CD4-positive, alpha-beta T cell treated with Interleukin-10 for 1 hour (primary cell): ENCODE data around the gene ACVR1.

Source experiments
- DNase-seq: peaks from one replicate; pipeline ENCODE4 v3.0.0-alpha.2; 2020

The ACVR1 gene

DNA sequence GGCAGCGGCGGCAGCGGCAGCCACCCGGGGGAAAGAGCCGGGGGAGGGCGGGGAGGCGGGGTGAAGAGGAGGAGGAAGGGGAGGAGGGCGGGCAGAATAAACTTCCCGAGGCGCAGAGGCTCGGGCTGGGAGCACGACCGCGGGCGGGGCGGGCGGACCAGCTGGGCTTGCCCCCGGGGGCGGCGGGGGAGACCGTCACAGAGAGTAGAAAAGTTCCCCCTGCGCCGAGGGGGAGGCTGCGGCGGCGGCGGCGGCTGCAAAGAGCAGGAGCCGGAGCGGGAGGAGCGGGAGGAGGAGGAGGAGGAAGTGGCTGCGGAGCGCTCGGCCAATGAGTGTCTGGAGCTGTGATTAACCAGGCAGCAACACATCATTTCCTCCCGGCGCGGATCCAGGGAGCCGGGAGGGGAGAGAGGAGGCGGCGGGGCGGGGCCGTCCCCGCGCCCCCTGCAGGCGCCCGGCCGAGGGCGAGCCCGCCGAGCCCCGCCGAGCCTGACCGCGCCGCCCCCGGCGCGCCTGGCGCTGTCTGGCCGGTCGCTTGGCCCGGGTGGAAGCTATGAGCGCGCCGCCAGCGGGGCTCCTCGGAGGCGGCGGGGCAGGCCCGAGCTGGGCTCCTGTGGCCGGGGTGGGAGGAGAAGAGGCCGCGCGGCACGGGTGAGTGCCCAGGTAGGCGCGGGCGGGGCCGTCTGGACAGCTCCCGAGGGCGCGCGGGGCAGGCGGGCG is at the start of gene ACVR1:
ACVR1 (minus strand) TSS at position 265 of the 720 bp plus-strand sequence. CDS start 76,837 bp downstream, outside the sequence.
- peak; percentile 88 for DNase-seq

DNA sequence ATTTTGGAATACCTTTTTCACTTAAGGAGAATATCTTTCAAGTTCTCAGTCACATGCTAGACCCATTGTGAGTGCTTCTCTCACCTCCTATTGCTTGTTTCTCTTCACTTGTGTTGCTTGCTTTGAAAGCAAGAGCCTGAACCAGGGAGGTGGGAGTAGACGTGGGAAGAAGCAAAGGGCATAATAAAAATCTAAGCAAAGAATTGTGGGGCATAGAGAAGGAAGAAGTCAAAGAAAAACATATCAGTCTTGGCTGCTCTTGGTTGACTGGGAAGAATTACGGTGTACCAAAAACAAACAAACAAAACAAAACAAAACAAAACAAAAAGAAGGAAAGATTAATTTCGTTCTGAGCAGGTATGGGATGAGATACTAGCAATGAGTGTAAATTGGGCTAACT is 48.9 kb upstream of the ACVR1 start:
- no peak for DNase-seq

DNA sequence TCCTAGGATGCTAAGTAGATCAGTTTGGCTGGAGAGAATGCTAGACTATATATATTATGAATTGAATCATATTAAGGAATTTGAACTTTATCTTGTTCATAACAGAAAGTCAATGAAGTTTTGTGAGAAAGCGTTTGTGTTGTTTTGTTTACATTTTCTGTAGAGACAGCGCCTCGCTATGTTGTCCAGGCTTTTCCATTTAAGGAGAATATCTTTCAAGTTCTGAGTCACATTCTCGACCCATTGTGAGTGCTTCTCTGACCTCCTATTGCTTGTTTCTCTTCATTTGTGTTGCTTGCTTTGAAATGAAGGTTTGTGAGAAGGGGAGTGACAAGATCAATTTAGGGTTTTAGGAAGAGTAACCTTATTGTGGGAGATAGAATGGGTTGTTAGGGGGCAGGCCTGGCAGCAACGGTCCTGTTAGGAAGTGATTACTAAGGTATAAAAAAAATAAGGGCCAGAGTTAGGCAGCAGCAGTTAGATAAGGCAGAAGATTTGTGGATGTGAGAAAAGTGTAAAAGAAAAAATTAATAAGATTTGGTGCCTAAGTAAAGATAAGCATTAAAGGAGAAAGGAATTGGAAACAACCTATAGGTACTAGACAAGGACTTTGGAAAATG is 47.6 kb upstream of the ACVR1 start:
- no peak for DNase-seq

DNA sequence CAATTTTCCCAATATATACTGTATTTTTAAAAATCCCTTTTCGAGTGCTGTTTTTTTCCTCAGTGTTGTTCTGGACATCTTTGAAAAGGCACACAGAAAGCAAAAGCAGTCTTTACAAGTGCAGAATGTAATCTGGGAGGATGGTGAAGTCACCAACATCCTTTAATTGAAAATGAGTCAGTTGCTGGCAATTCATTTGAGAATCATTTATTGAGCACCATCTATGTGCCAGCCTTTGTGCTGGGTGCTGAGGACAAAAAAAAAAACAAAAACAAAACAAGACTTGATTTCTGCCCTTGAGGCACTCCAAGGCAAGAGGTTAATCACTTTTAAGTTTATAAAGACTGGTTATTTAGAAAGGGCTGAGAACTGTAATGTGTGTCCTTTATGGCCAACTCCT is 46.7 kb upstream of the ACVR1 start:
- DNase-seq, result no peak

DNA sequence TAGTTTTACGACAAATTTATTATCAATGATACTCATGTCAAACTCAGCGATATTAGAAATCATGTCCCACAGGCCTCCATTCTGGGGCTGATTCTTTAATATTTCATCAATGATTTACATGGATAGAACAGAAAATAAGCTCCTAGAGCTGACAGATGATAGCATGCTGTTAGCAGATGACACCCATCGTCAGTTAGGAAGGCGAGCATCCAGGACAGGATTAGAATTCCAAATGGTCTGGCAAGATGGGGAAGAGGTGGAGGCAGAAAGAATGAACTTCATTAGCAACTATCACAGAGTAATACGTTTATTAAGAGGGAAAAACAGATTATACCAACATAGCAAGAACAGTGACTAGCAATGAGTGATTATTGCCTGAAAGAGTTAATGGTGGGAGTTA is 46.2 kb upstream of the ACVR1 start:
- DNase-seq, result no peak

DNA sequence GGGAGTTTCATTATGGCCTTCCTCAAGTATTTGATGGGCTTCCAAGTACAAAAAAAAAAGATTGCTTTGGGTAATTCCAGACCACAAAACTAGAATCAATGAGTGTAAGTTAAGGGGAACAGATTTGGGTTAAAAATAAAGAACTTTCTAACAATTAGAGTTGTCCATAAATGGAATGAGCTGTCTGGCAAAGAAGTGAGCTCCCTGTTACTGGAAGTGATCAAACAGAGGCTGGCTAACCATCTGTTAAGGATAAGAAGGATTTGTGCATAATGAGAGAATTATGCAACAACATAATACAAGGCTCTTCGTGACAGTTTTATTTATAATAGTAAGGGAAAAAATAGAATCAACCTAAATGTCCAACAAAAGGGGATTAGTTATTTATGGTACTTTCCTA is 44.6 kb upstream of the ACVR1 start:
- no peak for DNase-seq

DNA sequence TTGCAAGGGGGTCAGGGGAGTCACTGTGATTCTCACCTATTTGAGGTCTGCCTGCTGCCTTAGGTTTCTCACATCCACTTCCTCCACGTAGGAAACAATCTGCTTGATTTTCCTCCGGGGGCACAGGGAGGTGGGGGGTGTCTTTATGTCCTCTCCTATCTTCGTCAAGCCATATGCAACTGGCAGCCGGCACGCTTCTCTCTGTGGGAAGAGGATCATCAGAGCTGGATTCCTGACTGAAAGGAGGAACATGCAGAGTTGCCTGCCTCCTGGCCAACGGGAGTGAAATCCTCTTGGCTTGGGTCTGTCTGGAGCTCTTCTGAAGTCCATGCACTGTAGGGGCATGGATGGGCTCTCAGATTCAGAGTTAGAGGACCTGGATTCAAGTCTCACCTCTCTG is 43.1 kb upstream of the ACVR1 start:
- DNase-seq, result no peak

DNA sequence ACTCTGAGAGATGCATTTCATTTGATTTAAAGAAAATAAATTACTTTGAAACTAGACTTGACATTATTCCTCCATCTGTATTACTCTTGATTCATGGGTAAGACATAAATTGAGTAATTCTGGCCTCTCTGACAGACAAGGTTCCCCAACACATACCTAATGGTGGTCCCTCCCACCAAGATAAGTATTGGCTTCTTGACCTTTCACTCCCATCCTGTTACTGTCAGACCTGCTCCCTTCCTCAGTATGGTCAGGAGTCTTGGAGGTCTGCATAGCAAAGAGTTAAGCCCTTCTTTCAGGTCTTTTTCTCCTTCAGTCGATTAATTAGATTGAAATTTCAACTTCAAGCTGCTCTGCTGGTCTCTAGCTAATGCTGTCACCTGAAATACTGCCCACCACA is 42.2 kb upstream of the ACVR1 start:
- no peak for DNase-seq

DNA sequence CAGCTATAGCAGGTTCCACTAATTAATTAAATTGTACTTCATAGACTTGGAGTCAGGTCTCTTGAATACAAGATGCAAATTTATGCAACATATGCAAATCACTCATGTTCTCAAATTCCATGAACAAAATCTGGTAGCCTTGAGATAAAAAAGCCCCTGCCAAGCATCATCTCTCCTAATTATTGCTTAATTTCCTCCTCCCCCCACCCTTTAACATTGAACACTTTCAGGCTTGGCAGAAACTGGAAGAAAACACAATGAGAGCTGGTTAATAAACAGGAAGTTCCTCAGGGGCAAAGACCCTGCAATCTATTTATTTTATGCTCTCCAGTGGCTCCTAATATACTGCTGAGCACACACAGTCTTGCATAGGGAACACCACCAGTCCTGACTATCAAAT is 35.6 kb upstream of the ACVR1 start:
- no peak for DNase-seq

DNA sequence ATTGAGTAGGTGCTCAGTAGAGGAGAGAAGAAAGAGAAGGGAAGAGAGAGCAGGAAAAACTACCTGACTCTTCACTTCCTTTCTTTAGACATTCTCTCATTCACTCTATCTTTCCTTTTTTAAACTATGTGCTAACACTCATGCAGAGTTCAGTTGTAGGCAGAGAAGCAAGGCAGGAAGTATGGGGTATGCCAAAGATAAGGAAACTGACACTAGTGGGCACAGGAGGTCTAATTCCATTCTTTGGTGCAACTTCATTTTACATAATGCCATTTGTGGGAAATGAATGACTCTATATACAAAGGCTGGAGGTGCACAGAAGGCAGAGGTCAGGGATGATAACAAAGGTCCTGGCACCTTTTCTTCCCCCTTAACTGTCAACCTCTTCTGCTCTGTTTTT is 35.1 kb upstream of the ACVR1 start:
- no peak for DNase-seq

DNA sequence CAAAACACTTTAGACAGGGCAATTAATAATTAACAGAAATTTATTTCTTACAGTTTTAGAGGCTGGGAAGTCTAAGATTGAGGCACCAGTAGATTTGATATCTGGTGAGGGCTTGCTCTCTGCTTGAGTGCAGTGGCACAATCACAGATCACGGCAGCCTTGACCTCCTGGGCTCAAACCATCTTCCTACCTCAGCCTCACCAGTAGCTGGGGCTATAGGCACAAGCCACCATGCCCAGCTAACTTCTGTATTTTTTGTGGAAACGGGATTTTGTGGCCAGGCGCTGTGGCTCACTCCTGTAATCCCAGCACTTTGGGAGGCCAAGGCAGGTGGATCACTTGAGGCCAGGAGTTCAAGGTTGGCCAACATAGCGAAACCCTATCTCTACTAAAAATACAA is 29.0 kb upstream of the ACVR1 start:
- DNase-seq, result no peak

DNA sequence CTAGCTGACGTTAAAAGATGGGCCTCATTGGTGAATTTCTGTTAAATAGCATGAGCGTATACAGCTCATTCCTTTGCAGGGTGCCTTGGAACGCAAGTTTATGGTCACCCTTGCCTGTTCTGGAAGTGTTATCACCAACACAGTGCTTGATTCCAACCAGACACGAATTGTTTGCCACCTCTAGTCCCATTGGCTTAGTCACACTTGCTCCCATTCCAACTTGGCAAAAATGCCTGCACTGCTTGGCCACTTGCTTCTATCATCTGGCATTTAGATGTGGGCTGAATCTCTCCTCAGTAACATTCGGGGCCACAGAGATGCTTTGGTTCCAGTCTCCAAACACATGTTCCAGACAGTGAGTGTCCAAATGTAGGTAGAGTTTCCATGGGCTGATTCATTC is 27.5 kb upstream of the ACVR1 start:
- DNase-seq, result no peak

DNA sequence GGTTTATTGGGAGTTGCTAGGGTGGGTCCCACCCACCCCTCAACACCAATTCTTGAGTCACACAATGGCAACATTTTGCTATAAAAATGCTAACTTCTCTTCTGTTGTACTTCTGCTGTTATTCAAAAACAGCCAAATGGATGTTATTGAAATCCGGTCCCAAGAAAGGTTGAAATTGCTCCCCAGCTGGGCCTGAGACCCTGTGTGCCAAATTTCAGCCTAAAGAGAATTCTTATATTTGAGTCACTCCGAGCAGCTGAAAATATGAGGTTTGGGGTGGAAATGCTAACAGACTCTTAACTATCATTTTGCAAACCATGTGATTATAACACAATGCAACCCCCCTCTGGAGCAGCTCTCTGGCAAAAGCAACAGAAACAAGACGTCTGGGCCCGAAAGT is 27.0 kb upstream of the ACVR1 start:
- no peak for DNase-seq

DNA sequence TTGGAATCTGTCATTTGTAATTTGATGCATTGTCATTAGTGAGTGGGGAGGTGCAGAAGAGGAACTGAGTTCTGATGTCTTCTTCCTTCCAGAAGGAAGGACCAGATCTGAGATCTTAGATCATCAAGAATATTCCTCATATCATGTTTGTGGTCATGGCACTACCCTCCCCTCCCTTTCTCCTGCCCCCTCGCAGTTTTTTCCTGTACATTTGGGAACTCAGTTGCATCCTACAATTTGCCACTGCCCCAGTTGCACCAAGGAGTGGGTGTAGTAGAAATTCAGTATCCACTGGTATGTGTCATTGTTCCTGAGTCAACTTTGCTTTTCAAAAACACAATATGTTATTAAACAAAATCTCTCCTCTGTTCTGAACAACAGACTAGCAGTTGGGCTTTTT is 26.6 kb upstream of the ACVR1 start:
- no peak for DNase-seq

DNA sequence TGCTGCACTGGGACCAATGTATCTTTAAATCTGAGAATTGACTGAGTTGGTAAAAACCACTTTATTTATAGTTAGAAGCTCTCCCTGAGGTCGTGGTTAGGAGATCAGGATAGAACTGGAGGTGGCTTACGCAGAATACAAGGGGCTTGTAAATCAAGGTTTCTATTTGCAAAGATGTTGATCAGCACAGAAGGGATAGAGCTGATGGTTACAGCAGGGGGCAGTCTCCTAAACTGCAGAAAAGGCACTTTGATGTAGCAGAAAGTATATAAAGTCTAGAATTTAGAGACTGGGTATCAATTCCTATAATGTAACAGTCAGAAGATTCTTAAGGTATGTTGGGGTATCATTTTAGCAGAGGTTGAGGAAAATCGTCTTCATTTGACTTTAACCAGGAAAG is 25.2 kb upstream of the ACVR1 start:
- DNase-seq, result peak; percentile 42

DNA sequence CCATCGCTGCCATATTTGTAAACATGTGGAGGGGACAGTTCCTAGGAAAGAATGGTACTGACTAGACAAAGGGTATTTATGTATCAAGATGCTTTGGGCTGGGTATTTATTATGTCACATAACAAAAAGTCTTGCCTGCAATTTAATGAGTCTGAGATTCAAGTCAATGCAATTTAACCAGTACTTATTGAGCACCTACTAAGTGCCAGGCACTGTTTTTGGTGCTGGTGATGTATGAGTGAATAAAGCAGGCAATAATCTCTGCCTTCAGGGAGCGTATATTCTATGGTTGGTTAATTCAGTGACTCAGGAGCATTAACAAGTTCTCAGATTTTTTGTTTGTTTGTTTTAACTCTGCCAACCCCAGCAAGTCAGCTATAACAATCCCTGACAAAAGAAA is 24.6 kb upstream of the ACVR1 start:
- no peak for DNase-seq

DNA sequence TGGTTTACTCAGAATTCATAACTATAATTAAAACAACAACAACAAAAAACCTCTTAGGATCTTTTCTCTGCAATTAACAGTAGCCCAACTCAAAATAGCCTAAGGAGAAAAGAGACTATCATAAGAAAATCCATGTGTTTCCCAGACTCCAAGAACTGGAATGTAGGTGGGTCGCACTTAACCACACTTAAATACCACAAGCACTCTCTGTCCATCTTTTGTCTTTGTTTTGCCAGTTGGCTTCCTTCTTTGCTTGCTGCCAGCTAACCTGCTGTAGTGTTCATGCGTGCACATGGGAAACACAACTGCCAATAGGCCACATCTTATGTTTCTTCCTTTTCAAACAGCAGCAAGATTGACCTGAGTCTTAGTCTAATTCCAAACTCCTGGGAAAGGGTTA is 24.1 kb upstream of the ACVR1 start:
- no peak for DNase-seq

DNA sequence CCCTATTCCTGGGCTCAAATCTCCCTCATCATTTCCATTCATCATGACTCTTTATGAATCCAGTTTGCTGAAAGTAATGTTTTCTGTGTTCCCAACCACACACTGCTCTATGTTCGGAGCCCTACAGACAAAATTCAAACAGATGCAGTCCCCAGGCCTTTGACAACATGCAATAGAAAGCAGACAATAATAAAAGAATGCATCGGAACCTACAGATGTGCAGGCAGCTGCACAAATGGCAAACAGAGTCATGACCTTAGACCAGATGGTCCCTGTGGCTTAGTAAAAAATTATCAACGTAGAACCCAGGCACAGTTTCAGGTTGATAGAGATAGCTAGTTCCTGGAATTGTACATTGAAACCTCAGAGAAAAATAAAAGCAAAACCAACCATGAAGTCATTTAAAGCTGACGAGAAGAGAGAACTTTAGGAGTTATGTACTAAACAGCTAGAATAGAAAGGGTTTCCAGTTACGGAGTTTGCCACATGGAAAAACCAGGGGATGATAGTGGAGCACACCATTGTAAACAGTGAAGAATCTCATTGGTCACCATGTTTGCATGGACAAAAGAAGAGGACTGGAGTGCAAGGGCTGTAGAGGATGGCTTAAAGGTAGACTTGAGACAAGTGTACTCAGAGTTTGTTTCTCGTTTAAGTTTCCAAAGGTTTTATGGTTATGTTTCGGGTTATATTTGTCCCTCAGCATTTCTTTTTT is 23.2 kb upstream of the ACVR1 start:
- peak; percentile 39 for DNase-seq

DNA sequence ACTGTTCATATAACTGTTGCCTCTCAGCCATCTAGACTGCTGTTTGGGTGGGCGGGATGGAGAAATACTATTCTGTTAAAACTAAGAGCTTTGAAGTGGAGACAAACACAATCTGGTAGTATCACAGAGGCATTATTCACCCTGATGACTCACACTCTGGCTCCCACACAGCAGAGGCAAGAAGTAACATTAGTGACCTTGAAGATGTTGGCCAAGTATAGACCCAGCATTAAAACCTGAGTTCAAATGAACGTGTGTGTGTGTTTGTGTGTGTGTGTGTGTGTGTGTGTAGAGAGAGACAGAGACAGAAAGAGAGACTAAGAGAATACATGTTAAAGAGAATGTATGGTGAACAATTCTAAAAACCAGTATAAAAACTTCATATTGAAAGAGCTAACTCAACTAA is 22.5 kb upstream of the ACVR1 start:
- peak; percentile 60 for DNase-seq

DNA sequence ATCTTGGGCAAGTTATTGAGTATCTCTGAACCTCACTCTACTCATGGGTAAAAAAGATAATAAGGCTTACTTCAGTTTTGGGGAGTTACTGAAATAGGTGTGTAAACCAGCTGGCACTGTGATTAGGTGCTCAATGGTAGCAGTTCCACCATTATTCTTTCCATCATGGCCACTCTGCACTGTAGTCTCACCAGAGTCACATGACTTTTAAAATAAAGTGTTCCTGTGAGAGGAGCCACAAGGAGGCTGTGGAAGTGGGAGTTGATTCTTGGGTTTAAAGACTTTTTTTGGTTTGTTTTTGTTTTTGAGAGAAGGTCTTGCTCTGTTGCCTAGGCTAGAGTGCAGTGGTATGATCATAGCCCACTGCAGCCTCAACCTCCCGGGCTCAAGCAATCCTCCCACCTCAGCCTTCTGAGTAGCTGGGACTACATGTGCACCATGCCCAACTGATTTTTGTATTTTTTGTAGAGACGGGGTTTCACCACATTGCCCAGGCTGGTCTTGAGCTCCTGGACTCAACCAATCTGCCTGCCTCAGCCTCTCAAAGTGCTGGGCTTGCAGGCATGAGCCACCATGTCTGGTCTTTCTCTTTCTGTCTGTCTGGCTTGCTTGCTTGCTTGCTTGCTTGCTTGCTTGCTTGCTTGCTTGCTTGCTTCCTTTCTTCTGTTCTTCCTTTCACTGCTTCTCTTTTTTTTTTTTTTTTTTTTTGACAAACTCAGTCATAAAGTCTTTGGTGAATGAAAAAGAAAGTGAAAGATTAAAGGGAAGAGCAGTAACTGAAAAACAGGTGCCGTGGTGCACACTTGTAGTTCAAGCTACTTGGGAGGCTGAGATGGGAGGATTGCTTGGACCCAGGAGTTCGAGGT is 21.2 kb upstream of the ACVR1 start:
- DNase-seq, result peak; percentile 60

DNA sequence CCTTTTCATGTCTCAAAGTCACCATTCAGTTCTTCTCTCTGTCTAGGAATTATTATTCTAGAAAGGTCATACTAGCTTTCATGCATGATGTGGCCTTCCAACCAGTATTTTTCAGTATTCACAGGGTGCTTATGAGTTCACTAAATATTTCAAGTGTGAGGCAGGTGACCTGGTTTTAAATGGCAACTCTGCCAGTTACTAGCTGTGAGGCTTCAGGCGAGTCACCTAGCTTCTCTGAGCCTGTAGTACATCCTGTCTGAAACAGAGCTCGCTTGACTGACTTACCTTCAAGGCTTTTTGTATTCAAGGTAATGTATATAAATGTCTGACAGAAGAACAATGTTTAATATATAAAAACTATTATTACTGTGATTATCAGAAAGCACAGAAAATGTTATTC is 19.4 kb upstream of the ACVR1 start:
- peak; percentile 40 for DNase-seq

DNA sequence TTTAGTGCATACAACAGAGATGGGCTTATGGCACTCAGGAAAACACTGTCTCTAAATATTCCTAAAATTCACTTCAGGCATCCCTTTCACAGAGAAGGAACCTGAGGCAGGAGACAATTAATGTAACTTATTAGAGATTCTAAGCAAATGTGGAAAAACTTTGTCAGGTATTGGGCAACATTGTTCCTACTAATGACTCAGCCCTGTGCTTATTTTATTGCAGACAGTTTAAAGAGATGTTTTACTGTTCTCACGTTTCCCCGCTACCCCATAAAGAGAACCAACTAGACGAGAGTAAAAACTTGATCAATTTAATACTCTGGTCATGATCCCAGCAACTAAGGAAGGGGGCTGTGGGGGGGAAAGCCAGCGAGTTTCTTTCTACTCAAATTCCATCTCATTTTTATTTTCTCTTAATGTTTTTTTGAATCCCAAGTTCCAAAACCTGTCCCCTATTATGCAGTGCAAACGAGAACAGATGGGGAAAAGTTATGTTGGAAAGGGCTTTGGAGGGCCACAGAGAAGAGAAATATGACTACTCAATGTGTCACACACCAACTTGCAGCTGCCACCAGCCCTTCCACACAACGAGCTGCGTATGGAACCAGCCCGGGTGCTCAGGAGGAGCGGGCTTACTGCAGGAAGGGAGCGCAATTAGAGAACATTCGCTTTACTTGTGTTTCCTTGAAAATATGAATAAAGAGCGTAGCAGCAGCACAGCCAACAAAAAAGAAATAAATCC is 18.7 kb upstream of the ACVR1 start:
- no peak for DNase-seq

DNA sequence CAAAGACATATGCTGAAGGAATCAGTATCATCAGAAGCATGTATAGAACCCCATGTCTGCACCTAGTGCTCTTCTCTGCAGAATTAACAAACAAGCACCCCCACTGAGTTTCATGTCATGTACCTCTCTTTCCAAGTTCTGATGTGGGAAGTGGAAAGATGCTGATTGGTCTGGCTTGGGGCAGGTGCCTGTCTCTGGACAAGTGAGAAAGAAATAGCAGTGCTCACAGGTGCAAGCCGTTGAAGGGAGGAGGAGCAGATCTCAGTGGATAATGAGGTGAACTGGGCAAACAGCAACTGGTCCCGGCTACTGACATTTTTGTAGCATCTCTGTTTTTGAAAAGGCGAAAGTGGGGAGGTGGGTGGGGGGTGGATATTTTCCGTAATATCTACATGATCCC is 17.5 kb upstream of the ACVR1 start:
- no peak for DNase-seq
